IPS-20b (cell line): ENCODE results near the gene DIAPH2.

Experiments
- H3K27ac ChIP-seq: one replicate; pipeline ENCODE4 v1.5.1; 2013; ENCODE audit warnings: low read length
- H3K27me3 ChIP-seq: 2 replicates; pipeline ENCODE4 v1.6.1; 2013; ENCODE audit warnings: mild to moderate bottlenecking, low read length, inconsistent platforms; ENCODE audit not compliant: insufficient read depth
- H3K36me3 ChIP-seq: 2 replicates; pipeline ENCODE4 v1.6.1; 2013; ENCODE audit warnings: low read depth, mild to moderate bottlenecking, inconsistent platforms, low read length, moderate library complexity; ENCODE audit not compliant: insufficient read depth
- H3K4me1 ChIP-seq: 2 replicates; pipeline ENCODE4 v1.6.1; 2013; ENCODE audit warnings: mild to moderate bottlenecking, control low read depth, inconsistent platforms, low read length, moderate library complexity; ENCODE audit not compliant: insufficient read depth
- H3K4me3 ChIP-seq: 2 replicates; pipeline ENCODE4 v1.5.1; 2013; ENCODE audit warnings: mild to moderate bottlenecking, low read length, inconsistent platforms
- H3K9ac ChIP-seq: 2 replicates; pipeline ENCODE4 v1.6.1; 2013; ENCODE audit warnings: low read depth, mild to moderate bottlenecking, inconsistent platforms, low read length, moderate library complexity
- H3K9me3 ChIP-seq: 2 replicates; pipeline ENCODE4 v1.6.1; 2013; ENCODE audit warnings: mild to moderate bottlenecking, low read depth, low read length, inconsistent platforms; ENCODE audit not compliant: insufficient read depth

Gene DIAPH2

DNA sequence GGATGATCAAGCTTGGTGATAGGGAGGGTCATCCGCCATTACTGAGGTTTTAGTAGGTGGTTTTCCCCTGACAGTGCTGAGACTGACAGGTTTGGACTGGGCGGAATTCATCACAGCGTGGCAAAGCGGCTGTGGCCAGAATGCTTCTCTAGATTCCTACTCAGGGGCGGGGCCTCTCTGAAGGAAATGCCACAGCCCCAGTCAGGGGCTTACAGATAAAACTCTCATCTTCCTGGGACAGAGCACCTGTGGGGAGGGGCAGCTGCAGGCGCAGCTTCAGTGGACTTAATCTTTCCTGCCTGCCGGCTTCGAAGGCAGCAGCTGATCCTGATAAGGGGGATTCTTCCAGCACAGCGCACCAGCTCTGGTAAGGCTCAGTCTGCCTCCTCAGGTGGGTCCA, 515.8 kb downstream of the DIAPH2 start:
- Histone ChIP-seq H3K4me3 (no peak overlapping the region), H3K27ac (no peak overlapping the region), H3K27me3 (no peaks in the 10 kb centered on the region), H3K9me3 (no peaks in the 10 kb centered on the region), H3K4me1 (no peaks in the 10 kb centered on the region), H3K9ac (no peak overlapping the region), H3K36me3 (no peaks in the 10 kb centered on the region)

GRCh38 chrX:97210501-97210900, 525.9 kb downstream of the DIAPH2 start:
- Histone ChIP-seq H3K4me3 (no peak overlapping the region), H3K9me3 (no peaks in the 10 kb centered on the region), H3K9ac (no peak overlapping the region), H3K4me1 (no peaks in the 10 kb centered on the region), H3K27ac (no peak overlapping the region), H3K27me3 (no peaks in the 10 kb centered on the region), H3K36me3 (no peaks in the 10 kb centered on the region)

GRCh38 chrX:97211070-97211469, 526.4 kb downstream of the DIAPH2 start:
- no peaks in the 10 kb centered on the region for H3K27me3 ChIP-seq
- H3K27ac ChIP-seq = no peak overlapping the region
- no peaks in the 10 kb centered on the region for H3K36me3 ChIP-seq

GRCh38 chrX:97215186-97215585, 530.5 kb downstream of the DIAPH2 start:
- Histone ChIP-seq H3K4me1 (no peaks in the 10 kb centered on the region), H3K4me3 (no peak overlapping the region), H3K36me3 (no peaks in the 10 kb centered on the region), H3K27me3 (no peaks in the 10 kb centered on the region), H3K9ac (no peak overlapping the region), H3K9me3 (no peaks in the 10 kb centered on the region), H3K27ac (no peak overlapping the region)

More at GRCh38 chrX:97211070-97211469, 526.4 kb downstream of the DIAPH2 start:
- H3K9ac ChIP-seq = no peak overlapping the region
- no peaks in the 10 kb centered on the region for H3K4me1 ChIP-seq
- no peaks in the 10 kb centered on the region for H3K9me3 ChIP-seq
- no peak overlapping the region for H3K4me3 ChIP-seq

- no peaks in the 10 kb centered on the region for H3K9me3 ChIP-seq
- H3K4me1 ChIP-seq = no peaks in the 10 kb centered on the region
- H3K4me3 ChIP-seq = no peak overlapping the region
- H3K27ac ChIP-seq = no peak overlapping the region
- no peaks in the 10 kb centered on the region for H3K27me3 ChIP-seq
- H3K9ac ChIP-seq = no peak overlapping the region
- H3K36me3 ChIP-seq = no peaks in the 10 kb centered on the region
These were observed 539.5 kb downstream of the DIAPH2 start for GRCh38 chrX:97224148-97224547.

DNA sequence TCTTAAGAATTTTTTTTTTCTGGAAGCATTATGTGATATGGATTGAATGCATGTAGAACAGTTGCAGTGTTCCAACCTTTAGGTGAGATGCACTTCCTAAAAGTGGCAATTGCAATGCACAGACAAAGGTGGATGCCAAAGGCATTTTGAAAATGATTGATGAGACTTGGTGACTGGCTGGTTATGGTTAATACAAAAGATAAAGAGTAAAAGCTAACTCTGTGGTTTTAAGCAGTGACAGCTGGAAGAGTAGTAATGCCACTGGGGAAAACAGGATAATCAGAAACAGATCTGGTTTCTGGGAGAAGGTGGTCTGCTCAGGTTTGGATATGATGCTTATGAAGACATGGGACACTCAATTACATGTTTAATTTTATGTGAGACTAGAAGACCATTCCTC, 544.7 kb downstream of the DIAPH2 start:
- H3K9ac ChIP-seq = no peak overlapping the region
- H3K27ac ChIP-seq = no peak overlapping the region
- no peaks in the 10 kb centered on the region for H3K4me1 ChIP-seq
- no peak overlapping the region for H3K4me3 ChIP-seq
- H3K36me3 ChIP-seq = no peaks in the 10 kb centered on the region
- no peaks in the 10 kb centered on the region for H3K27me3 ChIP-seq
- no peaks in the 10 kb centered on the region for H3K9me3 ChIP-seq

- H3K36me3 ChIP-seq = no peaks in the 10 kb centered on the region
- no peak overlapping the region for H3K4me3 ChIP-seq
- no peak overlapping the region for H3K27ac ChIP-seq
- no peak overlapping the region for H3K9ac ChIP-seq
- no peaks in the 10 kb centered on the region for H3K4me1 ChIP-seq
- H3K27me3 ChIP-seq = no peaks in the 10 kb centered on the region
- no peaks in the 10 kb centered on the region for H3K9me3 ChIP-seq
These were observed 546.3 kb downstream of the DIAPH2 start for GRCh38 chrX:97230948-97231347.

- Histone ChIP-seq H3K27ac (no peak overlapping the region), H3K4me3 (no peak overlapping the region), H3K9me3 (no peaks in the 10 kb centered on the region), H3K36me3 (no peaks in the 10 kb centered on the region), H3K4me1 (no peaks in the 10 kb centered on the region), H3K9ac (no peak overlapping the region), H3K27me3 (no peaks in the 10 kb centered on the region)
These were observed 549.9 kb downstream of the DIAPH2 start for GRCh38 chrX:97234471-97235081.

DNA sequence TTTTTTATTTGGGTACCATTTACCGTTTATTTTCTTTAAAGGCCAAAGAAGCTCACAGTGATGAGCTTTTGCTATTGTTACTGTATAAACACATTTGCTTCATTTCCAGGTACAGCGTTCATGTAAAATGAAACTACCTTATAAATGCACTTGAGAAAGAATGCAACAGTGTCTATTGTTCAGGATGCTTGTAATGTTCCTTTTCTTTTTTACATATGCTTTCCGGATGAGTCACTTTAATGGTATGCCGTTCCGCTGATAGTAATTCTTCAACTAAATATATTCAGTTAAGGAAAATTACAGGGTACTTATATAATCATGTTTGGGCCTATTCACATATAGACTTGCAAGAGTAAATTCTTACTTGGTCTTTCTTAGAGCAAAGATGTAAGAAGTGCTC, 554.0 kb downstream of the DIAPH2 start:
- H3K27ac ChIP-seq = no peak overlapping the region
- no peak overlapping the region for H3K9ac ChIP-seq
- H3K27me3 ChIP-seq = no peaks in the 10 kb centered on the region
- H3K4me1 ChIP-seq = no peaks in the 10 kb centered on the region
- no peaks in the 10 kb centered on the region for H3K36me3 ChIP-seq
- H3K4me3 ChIP-seq = no peak overlapping the region
- H3K9me3 ChIP-seq = no peaks in the 10 kb centered on the region

- Histone ChIP-seq H3K9me3 (no peaks in the 10 kb centered on the region), H3K27me3 (no peaks in the 10 kb centered on the region), H3K4me1 (no peaks in the 10 kb centered on the region; the same call in 1 of the 2 replicates), H3K4me3 (no peak overlapping the region), H3K27ac (no peak overlapping the region), H3K36me3 (no peaks in the 10 kb centered on the region), H3K9ac (no peak overlapping the region)
These were observed 567.5 kb downstream of the DIAPH2 start for GRCh38 chrX:97252111-97252510.

GRCh38 chrX:97260679-97261078, 576.0 kb downstream of the DIAPH2 start:
- H3K4me1 ChIP-seq = no peaks in the 10 kb centered on the region
- no peaks in the 10 kb centered on the region for H3K27me3 ChIP-seq
- H3K9me3 ChIP-seq = no peaks in the 10 kb centered on the region
- no peak overlapping the region for H3K27ac ChIP-seq
- H3K4me3 ChIP-seq = no peak overlapping the region
- no peaks in the 10 kb centered on the region for H3K36me3 ChIP-seq
- no peak overlapping the region for H3K9ac ChIP-seq

DNA sequence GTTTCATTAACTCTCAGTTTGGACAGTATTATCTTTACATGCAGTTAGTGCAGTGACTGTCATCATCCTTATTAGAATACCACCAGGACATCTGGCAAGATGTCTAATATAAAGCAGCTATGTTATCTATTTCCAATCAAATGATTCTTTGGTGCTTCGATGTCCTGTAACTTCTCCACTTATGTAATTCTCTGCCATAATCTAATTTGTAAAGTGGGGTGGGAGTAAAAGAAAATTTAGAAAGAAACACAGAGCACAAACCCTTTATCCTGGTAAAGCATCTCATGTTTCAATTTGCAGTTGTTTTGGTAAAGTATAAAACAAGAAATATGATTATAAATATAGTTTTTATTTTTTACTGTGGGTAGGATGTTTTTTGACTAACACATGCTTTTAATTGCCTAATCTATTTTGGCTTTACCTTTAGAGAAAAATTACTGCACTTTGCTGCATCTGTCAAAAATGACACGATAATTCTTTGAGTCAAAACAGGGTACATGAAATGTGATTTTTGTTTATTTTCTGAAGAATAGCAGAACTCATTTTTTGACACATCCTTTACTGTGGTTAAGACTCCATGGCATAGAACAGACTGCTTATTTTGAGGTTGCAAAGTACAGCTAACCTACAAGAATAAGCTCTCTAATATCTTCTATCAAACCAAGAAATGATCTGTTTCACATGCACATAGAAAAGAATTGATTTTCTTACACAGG, 581.9 kb downstream of the DIAPH2 start:
- no peaks in the 10 kb centered on the region for H3K36me3 ChIP-seq
- no peak overlapping the region for H3K9ac ChIP-seq

More for the DNA sequence above, 581.9 kb downstream of the DIAPH2 start:
- Histone ChIP-seq H3K27me3 (no peaks in the 10 kb centered on the region), H3K4me3 (no peak overlapping the region), H3K27ac (no peak overlapping the region), H3K4me1 (no peaks in the 10 kb centered on the region), H3K9me3 (no peaks in the 10 kb centered on the region)
